Activated CD4-positive, alpha-beta T cell treated with anti-CD3 and anti-CD28 coated beads, Interleukin-2, amount 50 U/mL, for 24 hours (primary cell): ENCODE measurements around the gene CDC42EP2.
A peak's percentile ranks its signal among the peaks of the same experiment; 100 is the strongest.

Source experiments
- DNase-seq, 2 donors: peaks; one replicate each; pipeline ENCODE4 v3.0.0-alpha.2; 2020; ENCODE audit warnings: low read depth in 1 of 2, low spot score in 1 of 2

The CDC42EP2 gene

DNA sequence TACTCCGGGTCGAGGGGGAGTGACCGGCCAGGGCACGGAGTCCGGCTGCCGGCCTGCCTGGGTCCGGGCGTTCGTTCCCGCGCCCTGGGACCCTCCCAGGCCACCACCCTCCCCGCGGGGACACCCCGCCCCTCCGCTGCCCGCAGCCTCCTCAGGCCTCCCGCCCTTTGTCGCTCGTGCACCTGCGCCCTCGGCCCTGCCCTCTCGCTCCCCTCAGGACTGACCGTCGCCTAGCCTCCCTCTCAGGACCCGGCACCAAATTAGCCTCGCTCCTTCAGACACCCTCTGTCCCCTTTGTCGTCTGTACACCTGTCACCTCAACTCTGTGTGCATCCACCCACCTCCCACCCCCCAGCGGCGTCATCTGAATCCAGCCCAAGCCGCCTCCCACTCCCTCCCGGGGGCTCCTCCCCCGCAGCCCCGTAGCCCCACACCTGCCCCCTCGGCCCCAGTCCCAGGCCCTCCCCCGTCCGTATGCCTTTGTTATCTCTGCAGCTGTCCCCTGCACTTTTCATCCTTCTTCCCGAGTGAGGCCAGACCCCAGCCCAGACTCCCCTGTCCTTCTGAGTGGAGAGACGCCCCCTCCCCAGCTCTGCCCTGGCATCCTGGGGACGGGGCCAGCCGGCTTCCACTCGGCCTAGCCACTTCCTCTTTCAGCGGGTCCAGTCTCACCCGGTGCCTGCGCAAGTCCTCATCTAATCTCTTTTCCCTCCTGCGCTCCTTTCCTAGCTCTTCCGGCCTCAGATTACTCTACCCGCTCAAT is 40.5 kb downstream of the CDC42EP2 start:
- peak in 1 of 2 donors; percentile 24 for DNase-seq

DNA sequence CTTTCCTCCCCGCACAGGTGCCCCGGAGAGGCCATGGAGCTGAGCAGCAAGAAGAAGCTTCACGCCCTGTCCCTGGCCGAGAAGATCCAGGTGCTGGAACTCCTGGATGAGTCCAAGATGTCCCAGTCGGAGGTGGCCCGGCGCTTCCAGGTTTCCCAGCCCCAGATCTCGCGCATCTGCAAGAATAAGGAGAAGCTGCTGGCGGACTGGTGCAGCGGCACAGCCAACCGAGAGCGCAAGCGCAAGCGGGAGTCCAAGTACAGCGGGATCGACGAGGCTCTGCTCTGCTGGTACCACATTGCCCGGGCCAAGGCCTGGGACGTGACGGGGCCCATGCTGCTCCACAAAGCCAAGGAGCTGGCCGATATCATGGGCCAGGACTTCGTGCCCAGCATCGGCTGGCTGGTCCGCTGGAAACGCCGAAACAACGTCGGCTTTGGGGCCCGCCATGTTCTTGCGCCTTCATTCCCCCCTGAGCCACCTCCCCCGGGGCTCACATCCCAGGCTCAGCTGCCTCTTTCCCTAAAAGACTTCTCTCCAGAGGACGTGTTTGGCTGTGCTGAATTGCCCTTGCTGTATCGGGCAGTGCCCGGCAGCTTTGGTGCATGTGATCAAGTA is 41.2 kb downstream of the CDC42EP2 start:
- no peak for DNase-seq

DNA sequence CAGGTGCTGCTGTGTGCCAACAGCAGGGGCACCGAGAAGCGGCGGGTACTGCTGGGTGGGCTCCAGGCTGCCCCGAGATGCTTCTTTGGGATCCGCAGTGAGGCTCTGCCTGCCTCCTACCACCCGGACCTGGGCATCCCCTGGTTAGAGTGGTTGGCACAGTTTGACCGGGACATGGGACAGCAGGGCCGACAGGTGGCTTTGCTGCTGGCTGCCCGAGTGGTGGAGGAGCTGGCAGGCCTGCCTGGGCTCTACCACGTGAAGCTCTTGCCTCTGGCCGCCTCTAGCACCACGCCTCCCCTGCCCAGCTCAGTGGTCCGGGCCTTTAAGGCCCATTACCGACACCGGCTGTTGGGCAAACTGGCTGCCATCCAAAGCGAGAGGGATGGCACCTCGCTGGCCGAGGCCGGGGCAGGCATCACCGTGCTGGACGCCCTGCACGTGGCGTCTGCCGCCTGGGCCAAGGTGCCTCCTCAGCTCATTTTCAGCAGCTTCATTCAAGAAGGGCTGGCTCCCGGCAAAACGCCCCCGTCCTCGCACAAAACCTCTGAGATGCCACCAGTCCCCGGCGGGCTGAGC is 41.8 kb downstream of the CDC42EP2 start:
- DNase-seq = no peak

DNA sequence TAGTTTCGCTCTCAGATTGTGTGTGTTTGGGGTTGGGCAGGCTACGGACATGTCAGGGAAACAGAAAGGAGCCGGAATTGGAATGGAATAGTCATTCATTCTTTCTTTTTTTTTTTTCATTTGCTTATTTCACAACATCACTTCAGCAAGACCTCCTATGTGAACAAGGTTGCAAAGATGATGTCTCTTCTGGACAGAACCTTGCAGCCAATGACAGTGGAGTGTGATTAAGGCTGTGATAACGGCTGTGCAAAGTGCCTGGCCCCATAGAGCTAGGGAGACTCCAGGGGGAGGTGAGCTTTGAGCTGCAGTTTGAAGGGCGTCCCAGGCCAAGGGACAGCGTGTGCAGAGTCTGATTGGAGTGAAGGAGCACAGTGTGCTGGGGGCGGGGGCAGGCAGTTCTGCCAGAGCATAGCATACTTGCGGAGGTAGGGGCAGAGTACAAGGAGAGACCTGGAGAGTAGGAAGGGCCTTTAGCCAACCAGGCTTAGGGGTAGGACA is 43.2 kb downstream of the CDC42EP2 start:
- no peak for DNase-seq

DNA sequence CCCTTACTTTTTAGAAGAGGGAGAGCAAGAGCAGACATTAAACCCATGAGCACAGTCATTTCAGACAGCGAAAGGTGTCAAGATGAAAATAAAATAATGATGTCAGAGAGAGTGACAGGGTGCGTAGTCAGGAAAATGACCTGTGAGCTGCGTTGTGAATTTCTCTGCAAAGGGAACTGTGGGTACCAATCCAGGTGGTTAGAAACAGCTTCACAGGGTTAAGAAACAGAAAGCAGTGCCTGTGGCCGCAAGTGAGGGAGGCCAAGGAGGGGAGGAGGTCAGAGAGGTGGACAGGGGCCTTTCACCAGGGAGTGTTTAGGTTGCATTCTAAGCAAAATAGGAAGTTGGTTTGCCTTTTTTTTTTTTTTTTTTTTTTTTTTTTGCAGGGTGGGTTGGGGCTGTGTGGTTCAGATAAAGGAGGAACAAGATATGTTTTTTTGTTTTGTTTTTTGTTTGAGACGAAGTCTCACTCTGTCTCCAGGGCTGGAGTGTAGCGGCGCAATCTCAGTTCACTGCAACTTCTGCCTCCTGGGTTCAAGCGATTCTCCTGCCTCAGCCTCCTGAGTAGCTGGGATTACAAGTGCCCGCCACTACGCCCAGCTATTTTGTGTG is 47.8 kb downstream of the CDC42EP2 start:
- no peak for DNase-seq

DNA sequence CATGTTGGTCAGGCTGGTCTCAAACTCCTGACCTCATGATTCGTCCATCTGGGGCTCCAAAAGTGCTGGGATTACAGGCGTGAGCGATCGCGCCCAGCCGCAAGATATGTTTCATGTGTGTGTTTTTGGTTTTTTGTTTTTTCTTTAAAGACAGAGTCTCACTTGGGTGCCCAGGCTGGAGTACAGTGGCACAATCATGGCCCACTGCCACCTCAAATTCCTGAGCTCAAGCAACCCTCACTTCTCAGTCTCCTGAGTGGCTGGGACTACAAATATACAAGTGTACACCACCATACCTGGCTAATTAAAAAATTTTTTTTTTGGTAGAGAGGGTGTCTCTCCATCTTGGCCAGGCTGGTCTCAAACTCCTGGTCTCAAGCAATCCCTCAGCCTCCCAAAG is 48.3 kb downstream of the CDC42EP2 start:
- no peak for DNase-seq

DNA sequence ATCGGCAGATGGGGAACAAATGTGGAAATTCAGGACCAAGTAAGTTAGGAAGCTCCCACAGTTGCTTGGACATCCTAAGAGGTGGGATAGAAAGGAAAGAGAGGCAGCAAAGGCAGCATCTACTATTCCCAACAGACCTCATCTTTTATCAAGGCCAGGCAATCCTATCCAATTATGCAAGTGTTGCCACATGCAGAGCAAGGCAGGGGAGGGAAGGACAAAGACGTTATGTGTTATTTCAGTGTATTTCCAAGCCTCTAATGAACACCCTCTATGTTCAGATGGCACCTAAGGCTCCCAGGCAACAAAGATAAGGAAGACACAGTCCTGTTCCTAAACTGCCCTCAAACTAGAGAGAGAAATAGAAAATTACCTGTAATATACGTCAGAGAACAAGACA is 49.1 kb downstream of the CDC42EP2 start:
- no peak for DNase-seq

DNA sequence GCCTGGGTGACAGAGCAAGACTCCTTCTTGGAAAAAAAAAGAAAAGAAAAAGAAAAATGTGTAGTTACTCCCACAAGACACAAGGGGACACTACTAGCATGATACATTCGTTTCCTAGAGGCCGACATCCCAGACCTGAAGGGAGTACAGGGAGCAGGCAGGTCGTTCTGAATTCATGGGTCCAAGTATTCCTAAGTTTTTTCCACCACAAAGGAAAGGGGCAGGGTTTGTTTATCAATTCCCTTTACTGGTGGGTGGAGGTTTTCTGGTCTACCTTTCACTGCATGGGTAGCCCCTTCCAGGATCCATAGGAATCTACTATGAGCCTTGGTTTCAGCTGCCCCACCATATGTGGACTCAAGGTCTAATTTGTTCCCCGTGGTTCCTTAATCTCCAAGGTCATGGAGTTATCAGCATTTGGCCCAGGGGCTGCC is 51.7 kb downstream of the CDC42EP2 start:
- DNase-seq = no peak

DNA sequence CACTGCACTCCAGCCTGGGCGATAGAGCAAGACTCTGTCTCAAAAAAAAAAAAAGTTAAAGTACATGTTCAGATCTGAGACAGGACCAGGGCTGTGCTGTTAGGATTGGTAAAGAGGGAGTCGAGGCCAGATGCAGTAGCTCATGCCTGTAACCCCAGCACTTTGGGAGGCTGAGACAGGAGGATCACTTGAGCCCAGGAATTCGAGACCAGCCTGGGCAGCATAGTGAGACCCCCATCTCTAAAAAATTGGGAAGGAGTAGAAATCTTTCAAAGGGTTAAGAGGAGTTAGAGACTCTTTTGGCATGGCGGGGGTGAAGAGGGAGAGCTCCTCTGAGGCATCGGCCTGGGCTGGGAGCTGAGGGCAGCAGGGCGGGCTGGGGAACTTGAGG is 56.0 kb downstream of the CDC42EP2 start:
- DNase-seq = no peak
